ENCODE measurements around the gene PIK3IP1. TPM values are rescaled to one million over a fixed set of nuclear protein-coding genes. Genes with fewer than 3 reads are reported as not detected.

PIK3IP1 gene
- total RNA-seq, 1 experiment from 2014 or later = 0.87 TPM

DNA sequence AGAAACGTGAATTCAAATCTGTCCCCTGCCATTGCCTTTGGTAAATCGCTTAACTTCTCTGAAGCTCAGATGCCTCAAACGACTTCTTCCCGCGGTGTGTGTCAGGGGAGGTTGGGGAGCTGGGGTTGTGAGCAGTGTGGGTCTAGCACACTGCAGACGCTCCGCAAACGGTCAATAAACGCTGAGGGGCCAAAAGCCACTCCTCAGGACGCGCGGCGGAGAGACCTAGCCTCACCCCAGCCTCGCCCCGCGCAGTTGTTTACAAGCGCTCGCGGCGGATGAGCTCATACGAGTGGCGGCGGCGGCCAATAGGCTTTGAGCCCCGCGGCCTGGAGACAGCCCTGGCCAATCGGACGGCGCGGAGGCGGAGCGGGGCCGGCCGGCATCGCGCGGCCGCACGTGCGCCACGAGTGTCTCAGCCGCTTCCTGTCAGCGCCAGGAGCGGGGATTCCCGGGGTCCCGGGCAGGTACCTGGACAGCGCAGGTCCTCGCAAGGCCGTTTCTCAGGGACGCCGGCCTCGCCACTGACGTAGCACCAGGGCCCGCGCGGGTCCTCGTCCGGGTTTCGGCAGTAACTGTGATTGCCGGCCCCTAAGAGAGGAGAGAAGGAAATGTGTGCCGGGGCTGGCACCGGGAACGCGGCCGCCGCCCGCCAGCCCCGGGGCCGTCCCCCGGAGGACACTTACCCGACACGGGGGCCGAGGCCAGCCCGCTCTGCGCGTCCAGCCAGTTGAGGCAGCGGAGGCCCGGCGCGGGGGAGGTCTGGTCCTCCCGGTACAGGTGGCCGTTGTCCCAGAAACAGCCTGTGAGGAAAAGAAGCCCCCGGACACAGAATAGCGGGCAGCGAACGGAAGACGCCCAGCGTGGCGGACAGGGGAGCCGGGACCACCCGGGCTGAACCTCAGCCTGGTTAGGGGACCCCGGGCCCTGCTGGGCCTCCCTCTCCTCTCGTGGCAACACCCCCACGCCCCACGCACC is 1.5 kb downstream of the PIK3IP1 start:
- H3K4me3 Mint-ChIP-seq = peak overlapping the region; percentile 69 to 82
- DNase-seq = peak; percentile 95
- no peak overlapping the region for H2AK5ac ChIP-seq (ENCODE audit: insufficient read length, low read length)
- H4K5ac ChIP-seq (ENCODE audit: insufficient read length, low read depth, low read length) = no peak overlapping the region
- H3K9ac ChIP-seq (ENCODE audit: extremely low read depth, insufficient read length, low read length) = peak overlapping the region; percentile 74
- no peak overlapping the region for H4K91ac ChIP-seq (ENCODE audit: insufficient read length, low read depth, low read length)
- H3K4me2 ChIP-seq (ENCODE audit: insufficient read depth, insufficient read length, low read length) = peak overlapping the region; percentile 72
- peak overlapping the region; percentile 65 for H3K18ac ChIP-seq (ENCODE audit: insufficient read length, low read depth, low read length)
- H3K9me3 ChIP-seq (ENCODE audit: control insufficient read depth, low read depth, low read length) = no peaks in the 10 kb centered on the region
- peaks cover 19 to 26% of the 10 kb centered on the region in 2 experiments for H3K4me1 Mint-ChIP-seq
- H3K79me2 ChIP-seq (ENCODE audit: insufficient read depth, low read length) = no peaks in the 10 kb centered on the region
- no peak overlapping the region for H2BK20ac ChIP-seq (ENCODE audit: low read depth, low read length, poor library complexity, severe bottlenecking)
- no peaks in the 10 kb centered on the region; a peak in 1 of 7 replicates for H3K36me3 Mint-ChIP-seq (ENCODE audit: insufficient read depth in 1 of 3, low read depth in 3 of 3)
- TF ChIP-seq, protein P1, sequence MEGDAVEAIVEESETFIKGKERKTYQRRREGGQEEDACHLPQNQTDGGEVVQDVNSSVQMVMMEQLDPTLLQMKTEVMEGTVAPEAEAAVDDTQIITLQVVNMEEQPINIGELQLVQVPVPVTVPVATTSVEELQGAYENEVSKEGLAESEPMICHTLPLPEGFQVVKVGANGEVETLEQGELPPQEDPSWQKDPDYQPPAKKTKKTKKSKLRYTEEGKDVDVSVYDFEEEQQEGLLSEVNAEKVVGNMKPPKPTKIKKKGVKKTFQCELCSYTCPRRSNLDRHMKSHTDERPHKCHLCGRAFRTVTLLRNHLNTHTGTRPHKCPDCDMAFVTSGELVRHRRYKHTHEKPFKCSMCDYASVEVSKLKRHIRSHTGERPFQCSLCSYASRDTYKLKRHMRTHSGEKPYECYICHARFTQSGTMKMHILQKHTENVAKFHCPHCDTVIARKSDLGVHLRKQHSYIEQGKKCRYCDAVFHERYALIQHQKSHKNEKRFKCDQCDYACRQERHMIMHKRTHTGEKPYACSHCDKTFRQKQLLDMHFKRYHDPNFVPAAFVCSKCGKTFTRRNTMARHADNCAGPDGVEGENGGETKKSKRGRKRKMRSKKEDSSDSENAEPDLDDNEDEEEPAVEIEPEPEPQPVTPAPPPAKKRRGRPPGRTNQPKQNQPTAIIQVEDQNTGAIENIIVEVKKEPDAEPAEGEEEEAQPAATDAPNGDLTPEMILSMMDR (conservative IDR thresholded peaks at IDR 0.05) = no peak
- H3K9me3 Mint-ChIP-seq = no peaks in the 10 kb centered on the region; a peak in 1 of 5 replicates
- H3K14ac ChIP-seq (ENCODE audit: insufficient read depth, low read length) = peak overlapping the region; percentile 78
- no peak overlapping the region for H2BK15ac ChIP-seq (ENCODE audit: low read depth, low read length)
- H4K20me1 ChIP-seq (ENCODE audit: control insufficient read depth, insufficient read depth, insufficient read length) = no peaks in the 10 kb centered on the region
- H3K23ac ChIP-seq (ENCODE audit: insufficient read length, low read depth, low read length) = no peak overlapping the region
- no peak overlapping the region for H4K8ac ChIP-seq (replicated peaks; ENCODE audit: insufficient read length, low read depth, low read length)
- peak overlapping the region; percentile 80 for H2BK12ac ChIP-seq (ENCODE audit: insufficient read length, low read depth, low read length)
- H3K27ac Mint-ChIP-seq = peak overlapping the region in 2 of 3 experiments; percentile 48 to 65; a peak in 3 of 7 replicates
- H3K56ac ChIP-seq (ENCODE audit: insufficient read length, low read depth, low read length) = no peak overlapping the region
- no peaks in the 10 kb centered on the region for H3K79me1 ChIP-seq (ENCODE audit: insufficient read depth, low read depth, low read length, poor library complexity, severe bottlenecking)
- no peak overlapping the region for H2BK120ac ChIP-seq (ENCODE audit: low read depth, low read length, poor library complexity, severe bottlenecking)
- no peaks in the 10 kb centered on the region; the same call in 1 of the 2 replicates for H3K4me1 ChIP-seq (ENCODE audit: insufficient read depth, low read length)
- peaks cover 11% of the 10 kb centered on the region for H3K23me2 ChIP-seq (ENCODE audit: insufficient read length, low read depth, low read length, poor library complexity, severe bottlenecking)
- H2AFZ ChIP-seq (ENCODE audit: low read length) = peak overlapping the region; percentile 34
- H3K27ac ChIP-seq (ENCODE audit: insufficient read length, low read depth, low read length) = no peak overlapping the region
- H3K27me3 ChIP-seq (ENCODE audit: insufficient read depth, low read length) = peaks cover 2% of the 10 kb centered on the region; the same call in 1 of the 2 replicates
- no peak overlapping the region for H3K4ac ChIP-seq (ENCODE audit: low read depth, low read length)
- H3K27me3 Mint-ChIP-seq (ENCODE audit: low read depth) = peaks cover 25% of the 10 kb centered on the region
- no peak overlapping the region for H3T11ph ChIP-seq (ENCODE audit: low read length)
- WGBS (ENCODE audit: extremely low coverage, insufficient read length, low lambda C conversion rate) = no CpG with 5 or more reads among the region's 95 CpGs
- no peak overlapping the region for H2BK5ac ChIP-seq (ENCODE audit: insufficient read length, low read length)
